Ovary (tissue), 9 donors: ENCODE data around the gene CRACDL. TPM values are rescaled to one million over a fixed set of nuclear protein-coding genes. Genes with fewer than 3 reads are reported as not detected.
"Not testable (repeated sequence)": the region's sequence is repeated elsewhere in the genome, so short reads cannot be mapped to it uniquely, and the experiment has no call there.

Experiments
- DNase-seq, 5 donors: peaks; one replicate each; pipeline ENCODE4 v3.0.0-alpha.2; 2019 to 2020
- H3K27ac ChIP-seq, 2 donors: fragments of 200-600 bp; one replicate each; pipeline versions ENCODE4 v1.5.1 to v1.8.0; 2019 to 2022
- H3K27me3 ChIP-seq: fragments of 200-600 bp; one replicate; pipeline ENCODE4 v1.8.0; 2022
- H3K36me3 ChIP-seq: fragments of 200-600 bp; sonication (generic); one replicate; pipeline ENCODE4 v1.5.1; 2019
- H3K4me1 ChIP-seq: one replicate; pipeline ENCODE4 v1.8.1; 2013; ENCODE audit warnings: mild to moderate bottlenecking, moderate library complexity; ENCODE audit not compliant: insufficient read depth
- H3K4me3 ChIP-seq: fragments of 200-600 bp; sonication (generic); one replicate; pipeline ENCODE4 v1.5.1; 2017
- H3K9me3 ChIP-seq, 2 donors: fragments of 200-600 bp in 1 of 2; sonication (generic) in 1 of 2; one replicate each; pipeline versions ENCODE4 v1.5.1 to v1.8.1; 2013 to 2019; ENCODE audit warnings: mild to moderate bottlenecking in 1 of 2, moderate library complexity in 1 of 2
- CTCF ChIP-seq, 3 donors: fragments of 450-650 bp in 2 of 3; fragments of 200-600 bp in 1 of 3; IDR thresholded peaks; one replicate each; pipeline versions ENCODE4 v1.5.1 to v1.8.0; 2016 to 2022; ENCODE audit warnings: antibody characterized with exemption in 3 of 3, mild to moderate bottlenecking in 1 of 3
- EP300 ChIP-seq: sonication (generic); formaldehyde crosslinking; IDR thresholded peaks from one replicate; pipeline ENCODE4 v1.6.1; 2017; ENCODE audit warnings: antibody characterized with exemption
- POLR2A ChIP-seq: fragments of 450-650 bp; IDR thresholded peaks from one replicate; pipeline ENCODE4 v1.6.1; 2017; ENCODE audit warnings: antibody characterized with exemption, mild to moderate bottlenecking, moderate library complexity
- WGBS, 3 donors: extraction: QIAGEN DNeasy Blood & Tissue Kit in 1 of 3; methylation state at CpG; one replicate each; pipeline versions ENCODE4 v1.1.5 to v1.1.7; 2013 to 2017; 5-methylcytosine and 5-hydroxymethylcytosine counted together
- intact Hi-C, 4 donors: fragments of 100-400 bp; cut with DNase I; formaldehyde crosslinking; loops; one replicate each; pipeline versions ENCODE4 v1.11.0 to v1.15.1; 2022 to 2023
- polyA plus RNA-seq, 2 donors: library from polyadenylated mRNA; stranded (reverse); fragments of 200-250 nt in 1 of 2; fragments of 350-450 nt in 1 of 2; fragmentation: Illumina TruSeq in 1 of 2; extraction: RNeasy Lipid Tissue Mini Kit (QIAGEN cat#74804) in 1 of 2; gene quantifications; one replicate each; pipeline ENCODE4 v1.2.3, GENCODE V29; 2013 to 2014
- total RNA-seq, 7 donors: library from RNA; depleted of rRNA in 2 of 7; stranded (reverse); fragments of >200 nt in 2 of 7; fragmentation: NEBNext Ultra II Directional in 3 of 7; extraction: Animal tissue kit (Norgen Biotek cat#: 25700) in 3 of 7; gene quantifications; one replicate each; pipeline versions ENCODE4 v1.1.0 to v1.2.4, GENCODE V29; 2016 to 2023
- donor health status: DM: no; HTN: no; CAD: no; lungs with moderate emphysema.
- donor health status: DM: no; HTN: no; CAD: no.
- donor health status: Bipolar disorder and iron deficiency.
- donor health status: DM: yes; HTN: yes; CAD: no.
- donor health status: DM: no; HTN: no; CAD: no.
- donor health status: DM: yes; HTN: yes; CAD: no.

The CRACDL gene
- total and polyA plus RNA-seq, 9 donors, result 1.2 to 22.4 (median 2.7) TPM

- no peak for DNase-seq
- intact Hi-C loops, result no loop called here
- H3K27ac ChIP-seq, result no peak overlapping the region
- H3K36me3 ChIP-seq, result no peaks in the 10 kb centered on the region
- no peaks in the 10 kb centered on the region for H3K27me3 ChIP-seq
- no peak overlapping the region for H3K4me3 ChIP-seq
- peaks cover 7% of the 10 kb centered on the region for H3K4me1 ChIP-seq
- no peaks in the 10 kb centered on the region for H3K9me3 ChIP-seq
- no peak for TF ChIP-seq POLR2A
- no peak for TF ChIP-seq CTCF (IDR thresholded peaks at IDR 0.05)
- no peak for TF ChIP-seq EP300
These were observed 182.2 kb downstream of the CRACDL start for GRCh38 chr2:98753801-98754200.

- H3K36me3 ChIP-seq, H3K4me1 ChIP-seq, H3K9me3 ChIP-seq, H3K4me3 ChIP-seq, DNase-seq, intact Hi-C loops, H3K27me3 ChIP-seq, H3K27ac ChIP-seq: not testable (repeated sequence)
- 87 to 91% (median 91%) methylated on average over 4 of the region's 4 CpGs for WGBS, 3 donors
These were observed 183.3 kb downstream of the CRACDL start for GRCh38 chr2:98752711-98753110.

- DNase-seq, result no peak
- H3K36me3 ChIP-seq, result no peaks in the 10 kb centered on the region
- TF ChIP-seq CTCF (IDR thresholded peaks at IDR 0.05), result no peak
- TF ChIP-seq POLR2A, result no peak
- TF ChIP-seq EP300, result no peak
- WGBS, 3 donors, result 84 to 89% (median 88%) methylated on average over 1 of the region's 1 CpG
- intact Hi-C loops, result no loop called here
- H3K4me3 ChIP-seq, result no peak overlapping the region
- no peaks in the 10 kb centered on the region for H3K4me1 ChIP-seq
- no peaks in the 10 kb centered on the region for H3K9me3 ChIP-seq
- no peak overlapping the region for H3K27ac ChIP-seq
- no peaks in the 10 kb centered on the region for H3K27me3 ChIP-seq
These were observed 184.3 kb downstream of the CRACDL start for GRCh38 chr2:98751748-98752147.

- no peaks in the 10 kb centered on the region for H3K36me3 ChIP-seq
- H3K4me1 ChIP-seq, result no peaks in the 10 kb centered on the region
- H3K27me3 ChIP-seq, result no peaks in the 10 kb centered on the region
- DNase-seq, result no peak
- H3K27ac ChIP-seq, result no peak overlapping the region
- 85 to 95% (median 95%) methylated on average over 9 of the region's 9 CpGs for WGBS, 3 donors
- intact Hi-C loops, result no loop called here
- no peaks in the 10 kb centered on the region for H3K9me3 ChIP-seq
- TF ChIP-seq EP300 (no peak), CTCF (IDR thresholded peaks at IDR 0.05) (no peak), POLR2A (no peak)
- H3K4me3 ChIP-seq, result no peak overlapping the region
These were observed 185.3 kb downstream of the CRACDL start for GRCh38 chr2:98750593-98751282.

GRCh38 chr2:98749066-98749450 is 187.0 kb downstream of the CRACDL start:
- intact Hi-C loops, result no loop called here
- Histone ChIP-seq H3K9me3 (no peaks in the 10 kb centered on the region), H3K4me1 (no peaks in the 10 kb centered on the region), H3K27me3 (no peaks in the 10 kb centered on the region), H3K27ac (no peak overlapping the region), H3K36me3 (no peaks in the 10 kb centered on the region), H3K4me3 (no peak overlapping the region)
- TF ChIP-seq EP300 (no peak), POLR2A (no peak), CTCF (IDR thresholded peaks at IDR 0.05) (no peak)
- DNase-seq, result no peak
